Ishikawa (cell line): ENCODE data around the gene ZNF776.

Experiments
- EGR1 ChIP-seq: IDR thresholded peaks from 2 replicates; pipeline ENCODE4 v1.6.1; 2012
- NFIC ChIP-seq: IDR thresholded peaks from 2 replicates; pipeline ENCODE4 v1.6.1; 2012
- RAD21 ChIP-seq: IDR thresholded peaks from 2 replicates; pipeline ENCODE4 v1.6.1; 2012; ENCODE audit warnings: low read depth
- TAF1 ChIP-seq: IDR thresholded peaks from 2 replicates; pipeline ENCODE4 v1.6.1; 2012; ENCODE audit warnings: low read depth, mild to moderate bottlenecking
- TEAD4 ChIP-seq: IDR thresholded peaks from 2 replicates; pipeline ENCODE4 v1.6.1; 2012
- YY1 ChIP-seq: IDR thresholded peaks from 2 replicates; pipeline ENCODE4 v1.6.1; 2012; ENCODE audit warnings: low read depth
- TF ChIP-seq, protein P1 (sequence below): IDR thresholded peaks from 2 replicates; pipeline ENCODE4 v1.6.1; 2012
- TF ChIP-seq, protein P2 (sequence below): IDR thresholded peaks from 2 replicates; pipeline ENCODE4 v1.6.1; 2012; ENCODE audit warnings: low read depth, mild to moderate bottlenecking
- TF ChIP-seq, protein P3 (sequence below): IDR thresholded peaks from 2 replicates; pipeline ENCODE4 v1.6.1; 2012

DNA sequence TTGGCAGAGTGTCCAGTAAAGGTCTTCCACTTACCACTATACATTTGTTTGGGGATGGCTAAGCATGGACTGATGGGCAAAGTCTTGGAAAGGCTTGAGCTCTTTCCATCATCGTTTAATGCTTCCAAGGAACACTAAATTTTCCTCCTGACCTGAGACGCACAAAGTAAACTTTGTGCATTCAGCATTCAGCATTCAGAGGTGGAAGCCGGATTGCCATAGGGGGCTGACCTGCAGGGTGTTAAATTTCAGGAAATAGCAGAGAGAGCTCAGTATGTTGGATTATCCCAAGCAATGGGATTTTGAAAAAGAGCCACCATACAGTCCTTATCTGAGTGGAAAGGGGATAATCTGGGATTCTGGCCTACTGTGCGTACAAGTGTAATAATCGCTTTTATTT lies 54.1 kb downstream of the ZNF776 start:
- TF ChIP-seq, protein P1, sequence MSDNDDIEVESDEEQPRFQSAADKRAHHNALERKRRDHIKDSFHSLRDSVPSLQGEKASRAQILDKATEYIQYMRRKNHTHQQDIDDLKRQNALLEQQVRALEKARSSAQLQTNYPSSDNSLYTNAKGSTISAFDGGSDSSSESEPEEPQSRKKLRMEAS, result no peak
- TF ChIP-seq, protein P2, sequence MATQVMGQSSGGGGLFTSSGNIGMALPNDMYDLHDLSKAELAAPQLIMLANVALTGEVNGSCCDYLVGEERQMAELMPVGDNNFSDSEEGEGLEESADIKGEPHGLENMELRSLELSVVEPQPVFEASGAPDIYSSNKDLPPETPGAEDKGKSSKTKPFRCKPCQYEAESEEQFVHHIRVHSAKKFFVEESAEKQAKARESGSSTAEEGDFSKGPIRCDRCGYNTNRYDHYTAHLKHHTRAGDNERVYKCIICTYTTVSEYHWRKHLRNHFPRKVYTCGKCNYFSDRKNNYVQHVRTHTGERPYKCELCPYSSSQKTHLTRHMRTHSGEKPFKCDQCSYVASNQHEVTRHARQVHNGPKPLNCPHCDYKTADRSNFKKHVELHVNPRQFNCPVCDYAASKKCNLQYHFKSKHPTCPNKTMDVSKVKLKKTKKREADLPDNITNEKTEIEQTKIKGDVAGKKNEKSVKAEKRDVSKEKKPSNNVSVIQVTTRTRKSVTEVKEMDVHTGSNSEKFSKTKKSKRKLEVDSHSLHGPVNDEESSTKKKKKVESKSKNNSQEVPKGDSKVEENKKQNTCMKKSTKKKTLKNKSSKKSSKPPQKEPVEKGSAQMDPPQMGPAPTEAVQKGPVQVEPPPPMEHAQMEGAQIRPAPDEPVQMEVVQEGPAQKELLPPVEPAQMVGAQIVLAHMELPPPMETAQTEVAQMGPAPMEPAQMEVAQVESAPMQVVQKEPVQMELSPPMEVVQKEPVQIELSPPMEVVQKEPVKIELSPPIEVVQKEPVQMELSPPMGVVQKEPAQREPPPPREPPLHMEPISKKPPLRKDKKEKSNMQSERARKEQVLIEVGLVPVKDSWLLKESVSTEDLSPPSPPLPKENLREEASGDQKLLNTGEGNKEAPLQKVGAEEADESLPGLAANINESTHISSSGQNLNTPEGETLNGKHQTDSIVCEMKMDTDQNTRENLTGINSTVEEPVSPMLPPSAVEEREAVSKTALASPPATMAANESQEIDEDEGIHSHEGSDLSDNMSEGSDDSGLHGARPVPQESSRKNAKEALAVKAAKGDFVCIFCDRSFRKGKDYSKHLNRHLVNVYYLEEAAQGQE, result no peak
- TF ChIP-seq TEAD4, result no peak
- TF ChIP-seq, protein P3, sequence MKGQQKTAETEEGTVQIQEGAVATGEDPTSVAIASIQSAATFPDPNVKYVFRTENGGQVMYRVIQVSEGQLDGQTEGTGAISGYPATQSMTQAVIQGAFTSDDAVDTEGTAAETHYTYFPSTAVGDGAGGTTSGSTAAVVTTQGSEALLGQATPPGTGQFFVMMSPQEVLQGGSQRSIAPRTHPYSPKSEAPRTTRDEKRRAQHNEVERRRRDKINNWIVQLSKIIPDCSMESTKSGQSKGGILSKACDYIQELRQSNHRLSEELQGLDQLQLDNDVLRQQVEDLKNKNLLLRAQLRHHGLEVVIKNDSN, result no peak
- TF ChIP-seq EGR1, result no peak
- TF ChIP-seq RAD21, result no peak
- TF ChIP-seq YY1, result no peak
- no peak for TF ChIP-seq TAF1
- no peak for TF ChIP-seq NFIC
